H1 (cell line): ENCODE results near the gene UNC119B. TPM values are rescaled to one million over a fixed set of nuclear protein-coding genes. Genes with fewer than 3 reads are reported as not detected.

Source experiments
- CTCF ChIA-PET: fragments of 300-600 bp; sonication (Branson Sonifier 250); formaldehyde crosslinking; loops from one replicate; lab custom pipeline; 2021; ENCODE audit not compliant: partially characterized antibody; lab: Charles Lee
- POLR2A ChIA-PET: fragments of 300-600 bp; sonication (Branson Sonifier 250); formaldehyde crosslinking; loops from one replicate; lab custom pipeline; 2021; ENCODE audit warnings: inconsistent platforms; ENCODE audit not compliant: partially characterized antibody; lab: Charles Lee
- DNase-seq, 2 experiments: peaks; one replicate each; pipeline versions ENCODE4 v3.0.0 to v3.0.0-alpha.2; 2010 to 2022; ENCODE audit warnings: low spot score in 2 of 2, low read depth in 1 of 2, mixed read lengths in 1 of 2
- FAIRE-seq: peaks from 2 replicates; lab custom pipeline; 2011; peaks lifted over from hg19 to GRCh38; lab: Jason Lieb, UNC
- H2AFZ ChIP-seq: 2 replicates; pipeline ENCODE4 v1.8.1; 2012; ENCODE audit warnings: low read length, inconsistent platforms
- H2AK5ac ChIP-seq: 2 replicates; pipeline ENCODE4 v1.6.1; 2013; ENCODE audit warnings: low read depth, low read length
- H2BK120ac ChIP-seq: replicated peaks from 2 replicates; pipeline ENCODE3; 2013; ENCODE audit warnings: low read depth, low read length, inconsistent platforms
- H2BK12ac ChIP-seq: 2 replicates; pipeline ENCODE4 v1.6.1; 2013; ENCODE audit warnings: low read depth, low read length
- H2BK15ac ChIP-seq: 2 replicates; pipeline ENCODE4 v1.6.1; 2013; ENCODE audit warnings: low read length
- H2BK20ac ChIP-seq: 2 replicates; pipeline ENCODE4 v1.6.1; 2013; ENCODE audit warnings: low read length
- H2BK5ac ChIP-seq: 2 replicates; pipeline ENCODE4 v1.6.1; 2013; ENCODE audit warnings: low read depth, low read length
- H3K14ac ChIP-seq: 2 replicates; pipeline ENCODE4 v1.6.1; 2013; ENCODE audit warnings: inconsistent platforms; ENCODE audit not compliant: insufficient read length
- H3K18ac ChIP-seq: 2 replicates; pipeline ENCODE4 v1.6.1; 2013; ENCODE audit warnings: low read length; ENCODE audit errors: extremely low read depth
- H3K23ac ChIP-seq: 2 replicates; pipeline ENCODE4 v1.6.1; 2013; ENCODE audit warnings: inconsistent platforms; ENCODE audit not compliant: insufficient read length
- H3K23me2 ChIP-seq: 2 replicates; pipeline ENCODE4 v1.6.1; 2013; ENCODE audit warnings: low read depth, low read length
- H3K27ac ChIP-seq: 2 replicates; pipeline ENCODE4 v1.6.1; 2011; ENCODE audit warnings: low read depth, low read length, inconsistent platforms
- H3K27me3 ChIP-seq, 4 experiments: replicated peaks in 1 of 4; 1 replicate in 1 of 4; 2 replicates in 3 of 4; pipeline versions ENCODE4 v1.6.1 to v1.8.1; 2011 to 2013; ENCODE audit warnings: low read length in 3 of 4, mild to moderate bottlenecking in 3 of 4, inconsistent platforms in 2 of 4, mixed read lengths in 2 of 4, moderate library complexity in 1 of 4; ENCODE audit not compliant: control insufficient read depth in 3 of 4, insufficient read depth in 3 of 4; ENCODE audit errors: extremely low read depth in 1 of 4
- H3K36me3 ChIP-seq, 4 experiments: 2 replicates each; pipeline versions ENCODE4 v1.6.1 to v1.8.1; 2011 to 2013; ENCODE audit warnings: mild to moderate bottlenecking in 4 of 4, low read length in 3 of 4, moderate library complexity in 2 of 4, control low read depth in 1 of 4, inconsistent platforms in 1 of 4; ENCODE audit not compliant: insufficient read depth in 4 of 4, control insufficient read depth in 2 of 4
- H3K4ac ChIP-seq: replicated peaks from 2 replicates; pipeline ENCODE3; 2013; ENCODE audit warnings: low read length, low read depth, mixed read lengths, inconsistent platforms; ENCODE audit not compliant: insufficient read length
- H3K4me1 ChIP-seq, 4 experiments: replicated peaks in 1 of 4; 1 replicate in 1 of 4; 2 replicates in 3 of 4; pipeline versions ENCODE4 v1.6.1 to v1.8.1; 2011 to 2013; ENCODE audit warnings: low read length in 3 of 4, inconsistent platforms in 2 of 4, mixed read lengths in 1 of 4; ENCODE audit not compliant: insufficient read depth in 4 of 4, control insufficient read depth in 3 of 4
- H3K4me2 ChIP-seq, 2 experiments: 2 replicates each; pipeline versions ENCODE4 v1.6.1 to v1.8.1; 2011 to 2013; ENCODE audit warnings: low read depth in 2 of 2, low read length in 2 of 2, control low read depth in 1 of 2, inconsistent platforms in 1 of 2, mild to moderate bottlenecking in 1 of 2; ENCODE audit not compliant: insufficient read depth in 1 of 2
- H3K4me3 ChIP-seq, 4 experiments: fragments of 200-600, 300-600 bp in 1 of 4; sonication (generic), shearing (Covaris generic), sonication (Bioruptor Twin) in 1 of 4; 2 replicates each; pipeline versions ENCODE4 v1.5.1 to v1.8.1; 2011 to 2016; ENCODE audit warnings: low read length in 4 of 4, low read depth in 3 of 4, control low read depth in 2 of 4, inconsistent platforms in 2 of 4, mild to moderate bottlenecking in 2 of 4, mixed read lengths in 1 of 4, moderate library complexity in 1 of 4; ENCODE audit not compliant: insufficient read depth in 2 of 4; ENCODE audit errors: extremely low read depth in 1 of 4
- H3K56ac ChIP-seq: replicated peaks from 2 replicates; pipeline ENCODE3; 2013; ENCODE audit warnings: low read depth, mild to moderate bottlenecking, mixed read lengths, low read length, inconsistent platforms; ENCODE audit not compliant: insufficient read length
- H3K79me1 ChIP-seq: 2 replicates; pipeline ENCODE4 v1.6.1; 2013; ENCODE audit warnings: low read depth, low read length, control low read depth
- H3K79me2 ChIP-seq, 2 experiments: 2 replicates each; pipeline versions ENCODE4 v1.6.1 to v1.8.1; 2012 to 2013; ENCODE audit warnings: low read length in 2 of 2, mild to moderate bottlenecking in 2 of 2, inconsistent platforms in 1 of 2; ENCODE audit not compliant: insufficient read depth in 2 of 2, control insufficient read depth in 1 of 2
- H3K9ac ChIP-seq, 4 experiments: replicated peaks in 1 of 4; 1 replicate in 1 of 4; 2 replicates in 3 of 4; pipeline versions ENCODE4 v1.6.1 to v1.8.1; 2011 to 2013; ENCODE audit warnings: low read depth in 3 of 4, low read length in 3 of 4, control low read depth in 2 of 4, mild to moderate bottlenecking in 2 of 4, moderate library complexity in 2 of 4, inconsistent platforms in 1 of 4; ENCODE audit errors: extremely low read depth in 1 of 4
- H3K9me3 ChIP-seq, 2 experiments: 2 replicates each; pipeline versions ENCODE4 v1.6.1 to v1.8.1; 2012 to 2013; ENCODE audit warnings: mild to moderate bottlenecking in 2 of 2, moderate library complexity in 2 of 2, control low read depth in 1 of 2, inconsistent platforms in 1 of 2, low read depth in 1 of 2, low read length in 1 of 2, mixed read lengths in 1 of 2; ENCODE audit not compliant: insufficient read depth in 2 of 2
- H4K20me1 ChIP-seq, 2 experiments: replicated peaks in 1 of 2; 2 replicates each; pipeline versions ENCODE3 to v1.8.1; 2011 to 2013; ENCODE audit warnings: inconsistent platforms in 2 of 2, low read length in 2 of 2, mild to moderate bottlenecking in 1 of 2; ENCODE audit not compliant: insufficient read depth in 2 of 2, control insufficient read depth in 1 of 2
- H4K5ac ChIP-seq: 2 replicates; pipeline ENCODE4 v1.6.1; 2013; ENCODE audit warnings: low read length, low read depth, mixed read lengths, inconsistent platforms; ENCODE audit not compliant: insufficient read length
- H4K8ac ChIP-seq: 2 replicates; pipeline ENCODE4 v1.8.0; 2013; ENCODE audit warnings: mild to moderate bottlenecking, moderate library complexity, low read length, inconsistent platforms; ENCODE audit not compliant: insufficient read depth; ENCODE audit errors: extremely low read depth
- H4K91ac ChIP-seq: replicated peaks from 2 replicates; pipeline ENCODE3; 2013; ENCODE audit warnings: low read length, mixed read lengths, inconsistent platforms; ENCODE audit not compliant: insufficient read length
- BRCA1 ChIP-seq: IDR thresholded peaks from 2 replicates; pipeline ENCODE4 v1.6.1; 2012; ENCODE audit warnings: low read depth, low read length, improper control_type of control experiment
- CTBP2 ChIP-seq: IDR thresholded peaks from 2 replicates; pipeline ENCODE4 v1.7.0; 2011; ENCODE audit warnings: borderline replicate concordance, mild to moderate bottlenecking, moderate library complexity, mixed read lengths, low read length; ENCODE audit not compliant: insufficient read depth, insufficient read length
- EP300 ChIP-seq, 2 experiments: IDR thresholded peaks; 1 replicate in 1 of 2; 2 replicates in 1 of 2; pipeline ENCODE4 v1.6.1; 2011 to 2012; ENCODE audit warnings: low read depth in 2 of 2, low read length in 2 of 2, mild to moderate bottlenecking in 2 of 2, borderline replicate concordance in 1 of 2, inconsistent platforms in 1 of 2, moderate library complexity in 1 of 2
- FOSL1 ChIP-seq: IDR thresholded peaks from 2 replicates; pipeline ENCODE4 v1.6.1; 2011; ENCODE audit warnings: mild to moderate bottlenecking, low read depth, low read length, moderate library complexity; ENCODE audit not compliant: insufficient read depth
- KDM4A ChIP-seq: IDR thresholded peaks from one replicate; pipeline ENCODE4 v1.7.1; 2012; ENCODE audit warnings: low read depth, mild to moderate bottlenecking, moderate library complexity, low read length, inconsistent platforms; ENCODE audit not compliant: severe bottlenecking
- NRF1 ChIP-seq: IDR thresholded peaks from 2 replicates; pipeline ENCODE4 v1.6.1; 2011; ENCODE audit warnings: mild to moderate bottlenecking, low read depth, low read length, improper control_type of control experiment
- POU5F1 ChIP-seq: IDR thresholded peaks from 2 replicates; pipeline ENCODE4 v1.6.1; 2011; ENCODE audit warnings: low read depth, mild to moderate bottlenecking, low read length, moderate library complexity
- SIRT6 ChIP-seq: IDR thresholded peaks from one replicate; pipeline ENCODE4 v1.7.1; 2012; ENCODE audit warnings: low read length, inconsistent platforms
- SUZ12 ChIP-seq: fragments of 200-600 bp; sonication (generic); IDR thresholded peaks from 2 replicates; pipeline ENCODE4 v1.6.1; 2012; ENCODE audit warnings: mild to moderate bottlenecking, inconsistent platforms, low read length, moderate library complexity, mixed read lengths
- TAF1 ChIP-seq: IDR thresholded peaks from 2 replicates; pipeline ENCODE4 v1.6.1; 2011; ENCODE audit warnings: mild to moderate bottlenecking, low read depth, low read length
- TEAD4 ChIP-seq: IDR thresholded peaks from 2 replicates; pipeline ENCODE4 v1.6.1; 2012; ENCODE audit warnings: low read depth, low read length, inconsistent platforms, mixed read lengths
- YY1 ChIP-seq: IDR thresholded peaks from 2 replicates; pipeline ENCODE4 v1.6.1; 2011; ENCODE audit warnings: low read depth, mild to moderate bottlenecking, low read length
- WGBS, 2 experiments: shearing (Covaris generic) in 1 of 2; methylation state at CpG; one replicate each; pipeline versions ENCODE4 v1.1.6 to v1.1.7; 2013 to 2015; ENCODE audit warnings: low lambda C conversion rate in 2 of 2, mixed read lengths in 2 of 2, inconsistent platforms in 1 of 2, low coverage in 1 of 2, missing lambda C conversion rate in 1 of 2; ENCODE audit not compliant: insufficient replicate concordance in 2 of 2, insufficient coverage in 1 of 2, insufficient read length in 1 of 2; ENCODE audit errors: extremely low coverage in 1 of 2, missing lambda C conversion rate in 1 of 2; 5-methylcytosine and 5-hydroxymethylcytosine counted together
- polyA plus RNA-seq, 7 experiments: library from polyadenylated mRNA; depleted of rRNA in 3 of 7; stranded (reverse) in 5 of 7; unstranded in 2 of 7; fragments of >200 nt in 5 of 7; fragments of 200-250 nt in 2 of 7; gene quantifications; 1 replicate in 5 of 7; 2 replicates in 1 of 7; 4 replicates in 1 of 7; pipeline versions ENCODE4 v1.2.1 to v1.2.3, GENCODE V29; 2011 to 2013; ENCODE audit warnings: missing spikeins in 2 of 7, mixed read lengths in 2 of 7
- total RNA-seq: library from RNA; stranded (reverse); fragmentation: NEBNext Ultra II Directional; extraction: Animal tissue kit (Norgen Biotek cat#: 25700); gene quantifications from 2 replicates; pipeline ENCODE4 v1.2.1, GENCODE V29; 2021

Gene UNC119B
- total and polyA plus RNA-seq, 2 of the 8 experiments (the other 6 are each of a cell fraction or from before 2014, with no cell fraction given) = 40.5 to 50.1 TPM

GRCh38 chr12:120741476-120742421 lies 31.5 kb downstream of the UNC119B start:
- no peak overlapping the region for H2BK5ac ChIP-seq
- H3K27ac ChIP-seq = no peak overlapping the region
- H3K9ac ChIP-seq = no peak overlapping the region
- H4K5ac ChIP-seq = no peak overlapping the region
- H3K23me2 ChIP-seq = no peaks in the 10 kb centered on the region
- no peaks in the 10 kb centered on the region for H3K79me2 ChIP-seq
- ChIA-PET POLR2A (no interaction called here), CTCF (interaction anchor here (0.7 to 1.5 kb wide), 6 partner anchors 11 to 230 kb away, joined by 3 to 7 read pairs (median 3); no protein-coding TSS in a partner anchor)
- H3K9me3 ChIP-seq = no peaks in the 10 kb centered on the region
- H2AK5ac ChIP-seq = no peak overlapping the region
- no peak overlapping the region for H3K56ac ChIP-seq
- no peak overlapping the region for H2BK12ac ChIP-seq
- no peaks in the 10 kb centered on the region for H4K20me1 ChIP-seq
- no peaks in the 10 kb centered on the region for H3K27me3 ChIP-seq
- no peak overlapping the region for H3K4ac ChIP-seq
- no peak overlapping the region for H2BK120ac ChIP-seq
- H3K36me3 ChIP-seq = no peaks in the 10 kb centered on the region; a peak in 1 of 8 replicates
- H4K8ac ChIP-seq = no peak overlapping the region; the same call in 1 of the 2 replicates
- no peak overlapping the region for H3K4me2 ChIP-seq
- H3K18ac ChIP-seq = no peak overlapping the region
- DNase-seq (peak in 1 of 2 experiments; percentile 48), FAIRE-seq (no peak)
- no peaks in the 10 kb centered on the region for H3K79me1 ChIP-seq
- H3K4me3 ChIP-seq = no peak overlapping the region
- 89% methylated on average over 29 of the region's 33 CpGs; no CpG with 5 or more reads in 1 of the 2 experiments for WGBS, 2 experiments
- H3K23ac ChIP-seq = no peak overlapping the region
- no peak overlapping the region for H4K91ac ChIP-seq
- no peaks in the 10 kb centered on the region for H3K4me1 ChIP-seq
- H3K14ac ChIP-seq = no peak overlapping the region
- no peak overlapping the region for H2AFZ ChIP-seq
- no peak overlapping the region for H2BK20ac ChIP-seq
- no peak overlapping the region for H2BK15ac ChIP-seq
- TF ChIP-seq KDM4A (no peak), CTBP2 (no peak), TEAD4 (no peak), SUZ12 (no peak), NRF1 (no peak), BRCA1 (no peak), FOSL1 (no peak), POU5F1 (no peak), YY1 (no peak), SIRT6 (no peak), TAF1 (no peak), EP300 (IDR thresholded peaks at IDR 0.05; ENCODE audit: borderline replicate concordance in 1 of 2, low read depth in 2 of 2, low read length in 2 of 2) (no peak)
